Fibroblast of the aortic adventitia (primary cell): ENCODE measurements around the gene NT5E. TPM values are rescaled to one million over a fixed set of nuclear protein-coding genes. Genes with fewer than 3 reads are reported as not detected.

ENCODE experiments used
- DNase-seq: peaks from one replicate; pipeline ENCODE4 v3.0.0-alpha.2; 2010; ENCODE audit warnings: low read depth
- H3K4me3 ChIP-seq: 2 replicates; pipeline ENCODE4 v1.5.1; 2011; ENCODE audit warnings: low read depth, mild to moderate bottlenecking, control low read depth, low read length, moderate library complexity
- total RNA-seq: library from RNA; depleted of rRNA; stranded (reverse); fragments of >200 nt; gene quantifications from 2 replicates; pipeline ENCODE4 v1.2.3, GENCODE V29; 2012; ENCODE audit warnings: low replicate concordance
- TF ChIP-seq, protein P1 (sequence below): IDR thresholded peaks from 2 replicates; pipeline ENCODE4 v1.5.1; 2011; ENCODE audit warnings: mild to moderate bottlenecking, low read length, control low read depth, inconsistent platforms; ENCODE audit not compliant: insufficient read depth

Gene NT5E
- total RNA-seq, 1 donor, result 418 TPM

- TF ChIP-seq, protein P1, sequence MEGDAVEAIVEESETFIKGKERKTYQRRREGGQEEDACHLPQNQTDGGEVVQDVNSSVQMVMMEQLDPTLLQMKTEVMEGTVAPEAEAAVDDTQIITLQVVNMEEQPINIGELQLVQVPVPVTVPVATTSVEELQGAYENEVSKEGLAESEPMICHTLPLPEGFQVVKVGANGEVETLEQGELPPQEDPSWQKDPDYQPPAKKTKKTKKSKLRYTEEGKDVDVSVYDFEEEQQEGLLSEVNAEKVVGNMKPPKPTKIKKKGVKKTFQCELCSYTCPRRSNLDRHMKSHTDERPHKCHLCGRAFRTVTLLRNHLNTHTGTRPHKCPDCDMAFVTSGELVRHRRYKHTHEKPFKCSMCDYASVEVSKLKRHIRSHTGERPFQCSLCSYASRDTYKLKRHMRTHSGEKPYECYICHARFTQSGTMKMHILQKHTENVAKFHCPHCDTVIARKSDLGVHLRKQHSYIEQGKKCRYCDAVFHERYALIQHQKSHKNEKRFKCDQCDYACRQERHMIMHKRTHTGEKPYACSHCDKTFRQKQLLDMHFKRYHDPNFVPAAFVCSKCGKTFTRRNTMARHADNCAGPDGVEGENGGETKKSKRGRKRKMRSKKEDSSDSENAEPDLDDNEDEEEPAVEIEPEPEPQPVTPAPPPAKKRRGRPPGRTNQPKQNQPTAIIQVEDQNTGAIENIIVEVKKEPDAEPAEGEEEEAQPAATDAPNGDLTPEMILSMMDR, result no peak
- no peak overlapping the region for H3K4me3 ChIP-seq
- no peak for DNase-seq
These were observed 8.3 kb downstream of the NT5E start for GRCh38 chr6:85458184-85458583.

DNA sequence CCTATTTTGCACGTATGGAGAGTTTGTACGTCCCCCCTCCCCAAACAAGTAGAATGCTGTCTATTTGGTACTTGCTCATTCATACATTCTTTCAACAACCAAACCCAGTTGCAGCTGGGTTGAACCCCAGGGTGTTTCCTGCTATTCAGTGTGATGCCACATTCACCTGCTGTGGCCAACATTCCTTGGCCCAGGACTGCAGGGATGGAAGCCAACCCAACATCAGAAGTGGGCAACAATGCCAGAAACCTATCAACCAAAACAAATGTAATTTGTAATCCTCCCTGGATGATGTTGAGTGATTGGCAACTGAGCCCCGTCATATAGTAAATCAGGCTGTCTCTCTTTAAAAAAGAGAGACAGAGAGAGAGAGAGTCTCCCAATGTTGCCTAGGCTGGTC lies 8.9 kb downstream of the NT5E start:
- peak; percentile 79 for DNase-seq
- H3K4me3 ChIP-seq, result no peak overlapping the region
- TF ChIP-seq, protein P1, result no peak

- no peak overlapping the region for H3K4me3 ChIP-seq
- TF ChIP-seq, protein P1, result no peak
- peak; percentile 97 for DNase-seq
These were observed 9.5 kb downstream of the NT5E start for GRCh38 chr6:85459224-85459901.

DNA sequence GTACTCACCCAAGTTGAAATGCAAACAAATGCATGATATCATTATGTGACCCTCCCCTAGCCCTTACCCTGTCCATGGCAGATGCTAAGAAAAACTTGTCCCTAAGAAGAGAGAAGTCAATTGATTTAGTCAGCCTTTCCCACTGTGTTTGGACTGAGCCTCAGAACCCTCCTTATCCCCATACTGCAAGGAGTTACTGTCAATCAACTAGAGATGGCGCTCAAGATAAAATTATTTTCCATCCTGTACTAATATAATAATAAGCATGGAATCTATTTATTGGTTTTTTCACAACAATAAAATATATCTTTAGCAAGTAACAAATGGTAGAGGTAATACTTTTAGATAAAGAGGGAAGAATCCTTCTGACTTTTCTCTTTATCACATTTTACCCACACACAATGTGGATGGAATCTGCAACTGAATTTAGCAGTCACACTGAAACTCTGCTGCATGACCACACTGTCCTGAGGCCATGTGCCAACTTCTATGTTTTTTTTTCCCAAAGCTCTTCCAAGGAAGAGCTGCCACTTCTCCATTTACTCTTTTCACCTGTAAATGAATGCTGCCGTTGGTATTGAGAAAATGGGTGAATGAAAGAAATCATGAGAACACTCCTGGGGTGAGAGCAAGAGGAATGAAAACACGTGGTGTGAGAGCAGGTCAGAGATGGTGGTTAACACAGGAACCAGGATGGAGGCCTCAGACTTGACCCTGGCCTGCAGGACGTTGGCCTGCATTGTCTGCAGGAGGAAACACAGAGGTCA lies 10.5 kb downstream of the NT5E start:
- no peak for DNase-seq
- TF ChIP-seq, protein P1, result no peak
- H3K4me3 ChIP-seq, result no peak overlapping the region

GRCh38 chr6:85460921-85461797 lies 11.3 kb downstream of the NT5E start:
- peak; percentile 83 for DNase-seq
- TF ChIP-seq, protein P1, result no peak
- H3K4me3 ChIP-seq, result no peak overlapping the region

GRCh38 chr6:85461798-85462170 lies 11.9 kb downstream of the NT5E start:
- H3K4me3 ChIP-seq, result no peak overlapping the region
- no peak for DNase-seq
- TF ChIP-seq, protein P1, result no peak
